NB4 (cell line): Measurements from ENCODE around the gene SPPL2B.
A peak's percentile ranks its signal among the peaks of the same experiment; 100 is the strongest.

Experiments
- DNase-seq: peaks from one replicate; pipeline ENCODE4 v3.0.0; 2010; ENCODE audit warnings: low read depth
- H3K4me3 ChIP-seq: one replicate; pipeline ENCODE4 v1.5.1; 2011; ENCODE audit warnings: mild to moderate bottlenecking, low read depth, low read length, moderate library complexity
- CTCF ChIP-seq: IDR thresholded peaks from one replicate; pipeline ENCODE4 v1.5.1; 2012; ENCODE audit warnings: low read depth, low read length
- MAX ChIP-seq: IDR thresholded peaks from 2 replicates; pipeline ENCODE4 v1.6.1; 2011; ENCODE audit warnings: low read depth, low read length
- MYC ChIP-seq: IDR thresholded peaks from 2 replicates; pipeline ENCODE4 v1.6.1; 2011; ENCODE audit warnings: low read depth, low read length
- POLR2A ChIP-seq: IDR thresholded peaks from 2 replicates; pipeline ENCODE4 v1.6.1; 2011; ENCODE audit warnings: mild to moderate bottlenecking; ENCODE audit not compliant: insufficient read length; ENCODE audit errors: extremely low read depth

SPPL2B gene

GRCh38 chr19:2315121-2315817 is 13.2 kb upstream of the SPPL2B start:
- no peak overlapping the region for H3K4me3 ChIP-seq
- no peak for DNase-seq
- TF ChIP-seq MAX (no peak), CTCF (no peak)

- TF ChIP-seq POLR2A (no peak), MYC (no peak), MAX (no peak), CTCF (no peak)
- H3K4me3 ChIP-seq, result no peak overlapping the region
- DNase-seq, result peak; percentile 53
Observed at GRCh38 chr19:2315818-2316353, 12.6 kb upstream of the SPPL2B start.

- TF ChIP-seq CTCF (no peak), POLR2A (no peak), MAX (no peak), MYC (no peak)
- DNase-seq, result no peak
- no peak overlapping the region for H3K4me3 ChIP-seq
Observed at GRCh38 chr19:2317300-2317699, 11.2 kb upstream of the SPPL2B start.

GRCh38 chr19:2317756-2318155 is 10.7 kb upstream of the SPPL2B start:
- TF ChIP-seq MAX, result no peak
- no peak for TF ChIP-seq POLR2A
- no peak for TF ChIP-seq MYC
- DNase-seq, result no peak
- H3K4me3 ChIP-seq, result no peak overlapping the region

GRCh38 chr19:2318923-2319322 is 9.6 kb upstream of the SPPL2B start:
- TF ChIP-seq CTCF (no peak), MYC (no peak), MAX (no peak), POLR2A (no peak)
- no peak overlapping the region for H3K4me3 ChIP-seq

GRCh38 chr19:2319551-2319950 is 8.9 kb upstream of the SPPL2B start:
- H3K4me3 ChIP-seq, result no peak overlapping the region
- no peak for DNase-seq
- TF ChIP-seq MAX, result no peak
- no peak for TF ChIP-seq POLR2A
- TF ChIP-seq CTCF, result no peak
- TF ChIP-seq MYC, result no peak

More at GRCh38 chr19:2318923-2319322, 9.6 kb upstream of the SPPL2B start:
- DNase-seq, result no peak
